ENCODE measurements around the gene ZBTB44. TPM values are rescaled to one million over a fixed set of nuclear protein-coding genes. Genes with fewer than 3 reads are reported as not detected.

The ZBTB44 gene
- total RNA-seq, 1 donor from 2014 or later, result 32.6 TPM

DNA sequence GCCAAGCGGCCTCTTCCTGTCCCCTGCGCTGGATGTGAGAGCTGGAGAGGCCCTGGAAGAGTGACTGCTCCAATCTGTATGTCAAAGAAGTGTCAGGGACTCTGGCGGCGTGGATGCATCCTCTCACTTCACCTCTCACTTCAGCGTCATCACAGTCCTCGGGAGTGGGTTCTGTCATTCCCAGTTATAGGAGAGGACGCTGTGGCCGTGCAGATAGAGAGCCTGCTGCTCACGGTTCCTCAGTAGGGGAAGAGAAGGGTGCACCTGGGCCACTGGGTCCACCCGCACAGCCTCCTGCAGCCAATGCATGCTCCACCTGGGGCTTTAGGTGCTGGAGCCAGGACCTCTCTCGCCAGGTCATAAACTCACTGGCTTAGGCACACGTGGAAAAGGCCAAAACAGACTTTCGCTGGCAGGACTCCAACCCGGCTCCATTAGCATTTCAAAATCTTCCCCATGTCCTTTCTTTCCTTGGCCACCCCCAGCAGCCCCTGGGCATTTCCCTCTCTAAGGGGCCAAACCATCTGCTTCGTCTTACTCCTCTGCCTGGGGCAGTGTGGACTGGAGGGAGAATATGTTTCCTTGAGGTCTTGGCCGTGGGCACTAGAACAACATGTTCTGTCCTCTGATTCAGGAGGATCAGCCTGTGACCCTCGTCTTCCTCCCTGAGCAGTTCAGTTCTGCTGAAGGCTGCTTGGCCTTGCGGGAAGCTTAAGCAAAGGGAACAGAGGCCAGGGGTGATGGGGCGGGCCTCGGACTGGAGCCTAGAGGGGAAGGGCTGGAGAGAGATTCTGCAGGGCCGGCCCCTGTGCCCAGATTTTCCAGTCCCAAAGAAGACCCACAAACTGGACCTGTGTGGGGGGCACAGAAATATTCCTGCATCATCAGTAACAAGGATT, 97.3 kb downstream of the ZBTB44 start:
- Mint-ChIP-seq H3K9me3 (ENCODE audit: unreplicated experiment) (no peaks in the 10 kb centered on the region), H3K4me1 (ENCODE audit: unreplicated experiment) (no peaks in the 10 kb centered on the region), H3K27me3 (ENCODE audit: unreplicated experiment) (peaks cover 5% of the 10 kb centered on the region), H3K36me3 (ENCODE audit: low read depth, unreplicated experiment) (no peaks in the 10 kb centered on the region), H3K27ac (ENCODE audit: unreplicated experiment) (no peak overlapping the region), H3K4me3 (ENCODE audit: unreplicated experiment) (no peak overlapping the region)
- TF ChIP-seq, protein P1, sequence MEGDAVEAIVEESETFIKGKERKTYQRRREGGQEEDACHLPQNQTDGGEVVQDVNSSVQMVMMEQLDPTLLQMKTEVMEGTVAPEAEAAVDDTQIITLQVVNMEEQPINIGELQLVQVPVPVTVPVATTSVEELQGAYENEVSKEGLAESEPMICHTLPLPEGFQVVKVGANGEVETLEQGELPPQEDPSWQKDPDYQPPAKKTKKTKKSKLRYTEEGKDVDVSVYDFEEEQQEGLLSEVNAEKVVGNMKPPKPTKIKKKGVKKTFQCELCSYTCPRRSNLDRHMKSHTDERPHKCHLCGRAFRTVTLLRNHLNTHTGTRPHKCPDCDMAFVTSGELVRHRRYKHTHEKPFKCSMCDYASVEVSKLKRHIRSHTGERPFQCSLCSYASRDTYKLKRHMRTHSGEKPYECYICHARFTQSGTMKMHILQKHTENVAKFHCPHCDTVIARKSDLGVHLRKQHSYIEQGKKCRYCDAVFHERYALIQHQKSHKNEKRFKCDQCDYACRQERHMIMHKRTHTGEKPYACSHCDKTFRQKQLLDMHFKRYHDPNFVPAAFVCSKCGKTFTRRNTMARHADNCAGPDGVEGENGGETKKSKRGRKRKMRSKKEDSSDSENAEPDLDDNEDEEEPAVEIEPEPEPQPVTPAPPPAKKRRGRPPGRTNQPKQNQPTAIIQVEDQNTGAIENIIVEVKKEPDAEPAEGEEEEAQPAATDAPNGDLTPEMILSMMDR (IDR thresholded peaks at IDR 0.05; ENCODE audit: unreplicated experiment), result no peak
- no peak for DNase-seq (ENCODE audit: low spot score)

DNA sequence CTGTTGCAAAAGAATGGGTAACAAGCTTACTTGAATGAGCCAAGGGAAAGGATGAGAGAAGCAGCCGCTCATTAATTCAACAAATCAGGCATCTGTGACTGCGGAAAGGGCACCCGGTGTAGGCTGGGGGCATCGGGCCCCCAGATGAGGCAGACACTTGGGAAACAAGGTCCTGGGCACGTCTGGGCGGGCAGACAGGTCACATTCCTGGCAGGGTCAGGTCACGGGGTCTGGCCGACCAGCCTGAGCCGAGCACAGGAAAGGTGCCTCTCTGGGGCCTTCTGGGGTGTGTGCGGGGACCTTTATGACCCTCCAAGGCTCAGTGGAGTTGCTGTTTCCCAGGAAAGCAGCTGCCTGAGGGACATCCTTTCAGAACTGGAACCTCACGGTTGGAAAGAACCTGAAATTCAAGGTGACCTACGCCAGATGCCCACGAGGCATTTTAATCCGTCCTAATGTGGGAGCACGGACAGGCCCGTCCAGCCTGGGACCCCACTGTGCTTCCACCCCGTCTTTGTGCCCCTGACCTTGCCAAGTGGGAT, 98.1 kb downstream of the ZBTB44 start:
- TF ChIP-seq, protein P1 (IDR thresholded peaks at IDR 0.05; ENCODE audit: unreplicated experiment), result no peak
- Mint-ChIP-seq H3K9me3 (ENCODE audit: unreplicated experiment) (no peaks in the 10 kb centered on the region), H3K36me3 (ENCODE audit: low read depth, unreplicated experiment) (no peaks in the 10 kb centered on the region), H3K27ac (ENCODE audit: unreplicated experiment) (no peak overlapping the region), H3K27me3 (ENCODE audit: unreplicated experiment) (peaks cover 3% of the 10 kb centered on the region), H3K4me1 (ENCODE audit: unreplicated experiment) (no peaks in the 10 kb centered on the region), H3K4me3 (ENCODE audit: unreplicated experiment) (no peak overlapping the region)
- no peak for DNase-seq (ENCODE audit: low spot score)

DNA sequence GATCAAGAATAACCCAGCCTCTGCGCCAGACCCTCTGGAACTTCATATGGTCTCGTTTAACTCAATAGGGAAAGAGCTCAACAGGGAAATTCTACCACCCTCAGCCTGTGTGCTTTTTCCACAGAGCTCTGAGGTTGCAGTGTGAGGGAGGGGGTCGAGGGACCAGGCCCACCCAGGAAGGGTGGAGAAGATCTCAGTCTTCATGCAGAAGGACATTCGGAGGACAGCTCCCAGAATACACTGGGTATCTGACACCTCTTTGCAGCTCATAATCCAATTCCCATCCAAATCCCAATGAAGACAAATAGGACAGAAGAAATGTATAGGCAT, 98.5 kb downstream of the ZBTB44 start:
- H3K9me3 Mint-ChIP-seq (ENCODE audit: unreplicated experiment), result no peaks in the 10 kb centered on the region
- TF ChIP-seq, protein P1 (IDR thresholded peaks at IDR 0.05; ENCODE audit: unreplicated experiment), result no peak
- no peak for DNase-seq (ENCODE audit: low spot score)
- peaks cover 3% of the 10 kb centered on the region for H3K27me3 Mint-ChIP-seq (ENCODE audit: unreplicated experiment)
- H3K4me1 Mint-ChIP-seq (ENCODE audit: unreplicated experiment), result no peaks in the 10 kb centered on the region
- no peaks in the 10 kb centered on the region for H3K36me3 Mint-ChIP-seq (ENCODE audit: low read depth, unreplicated experiment)
- no peak overlapping the region for H3K27ac Mint-ChIP-seq (ENCODE audit: unreplicated experiment)
- no peak overlapping the region for H3K4me3 Mint-ChIP-seq (ENCODE audit: unreplicated experiment)

DNA sequence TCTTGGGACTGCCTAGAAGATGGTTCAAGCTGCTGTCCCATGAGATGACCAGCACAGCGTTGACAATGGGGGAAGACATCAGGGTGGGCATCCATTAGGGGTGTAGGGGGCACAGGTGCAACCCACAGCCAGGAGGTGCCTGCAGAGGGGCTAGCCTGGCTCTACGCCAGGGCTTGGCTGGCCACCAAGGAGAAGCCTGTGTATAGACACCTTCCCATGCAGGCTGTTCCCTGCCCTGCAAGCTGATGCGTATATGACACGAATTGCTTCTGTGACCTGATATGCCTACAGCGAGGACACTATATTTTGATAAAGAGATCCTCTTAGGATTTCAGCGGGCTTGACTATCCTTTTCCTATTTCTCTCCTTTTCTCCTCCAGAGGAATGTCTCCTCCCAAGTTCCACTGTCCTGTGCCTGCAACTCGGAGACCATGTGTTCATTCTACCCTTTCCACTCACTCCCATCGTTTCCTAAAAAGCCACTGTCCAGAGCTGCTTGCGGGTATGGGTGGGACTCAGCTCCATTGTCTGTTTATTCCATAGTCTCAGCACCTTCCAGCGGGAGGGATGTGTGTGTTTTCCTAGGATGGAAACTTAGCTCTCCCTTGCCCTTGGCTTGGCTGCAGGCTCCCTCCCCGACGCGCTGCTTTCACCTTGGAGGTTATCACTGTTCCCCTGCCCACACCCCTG, 99.0 kb downstream of the ZBTB44 start:
- Mint-ChIP-seq H3K36me3 (ENCODE audit: low read depth, unreplicated experiment) (no peaks in the 10 kb centered on the region), H3K27me3 (ENCODE audit: unreplicated experiment) (peaks cover 7% of the 10 kb centered on the region), H3K4me1 (ENCODE audit: unreplicated experiment) (no peaks in the 10 kb centered on the region), H3K4me3 (ENCODE audit: unreplicated experiment) (no peak overlapping the region), H3K27ac (ENCODE audit: unreplicated experiment) (no peak overlapping the region), H3K9me3 (ENCODE audit: unreplicated experiment) (no peaks in the 10 kb centered on the region)
- TF ChIP-seq, protein P1 (IDR thresholded peaks at IDR 0.05; ENCODE audit: unreplicated experiment), result no peak
- peak; percentile 2 for DNase-seq (ENCODE audit: low spot score)

Data from endothelial cell (in vitro differentiated cells).